Peyer's patch (tissue), 4 donors: ENCODE measurements around the gene KRTAP10-8.

ENCODE experiments used
- CTCF ChIP-seq, 6 experiments: fragments of 450-650 bp in 4 of 6; fragments of 200-600 bp in 2 of 6; sonication (generic) in 1 of 6; IDR thresholded peaks; one replicate each; pipeline ENCODE4 v1.5.1; 2017 to 2019; ENCODE audit warnings: antibody characterized with exemption in 6 of 6, mild to moderate bottlenecking in 3 of 6, moderate library complexity in 1 of 6
- POLR2A ChIP-seq, 2 donors: fragments of 450-650 bp; IDR thresholded peaks; one replicate each; pipeline ENCODE4 v1.5.1; 2017; ENCODE audit warnings: antibody characterized with exemption in 2 of 2, mild to moderate bottlenecking in 2 of 2, moderate library complexity in 2 of 2

GRCh38 chr21:44632067-44632466 is 20.2 kb downstream of the KRTAP10-8 start:
- TF ChIP-seq CTCF (IDR thresholded peaks at IDR 0.05) (no peak), POLR2A (IDR thresholded peaks at IDR 0.05) (no peak)
